Measurements from ENCODE around the gene SMAGP. TPM values are rescaled to one million over a fixed set of nuclear protein-coding genes. Genes with fewer than 3 reads are reported as not detected.

Gene SMAGP
- total RNA-seq, 2 donors from 2014 or later: 0.41 to 1.5 TPM

Other genes starting within 250 kb of the SMAGP start
- 10 to 100 TPM; 34.4 to 38.4 TPM for gene SLC11A2, start 244.0 kb downstream of the SMAGP start, total RNA-seq
- gene LETMD1, start 222.1 kb downstream of the SMAGP start, total RNA-seq: 100 to 1,000 TPM in 1 of 2 donors, 10 to 100 TPM in 1; 91.0 to 124 TPM
- 10 to 100 TPM; 12.0 to 15.0 TPM for gene CSRNP2, start 186.8 kb downstream of the SMAGP start, total RNA-seq
- gene TFCP2, start 97.3 kb downstream of the SMAGP start, total RNA-seq: 10 to 100 TPM; 29.7 to 32.3 TPM
- 10 to 100 TPM in 1 of 2 donors, 1 to 10 TPM in 1; 7.3 to 14.9 TPM for gene POU6F1, start 52.4 kb downstream of the SMAGP start, total RNA-seq
- 100 to 1,000 TPM; 106 to 142 TPM for gene DAZAP2, start 31.6 kb downstream of the SMAGP start, total RNA-seq
- gene BIN2, start 53.8 kb upstream of the SMAGP start, total RNA-seq: 10 to 100 TPM; 33.8 to 46.3 TPM
- not detected for gene CELA1, start 76.3 kb upstream of the SMAGP start, total RNA-seq
- gene GALNT6, start 121.0 kb upstream of the SMAGP start, total RNA-seq: 1 to 10 TPM; 2.5 to 8.8 TPM
- 10 to 100 TPM in 1 of 2 donors, 1 to 10 TPM in 1; 2.4 to 14.4 TPM for gene SLC4A8, start 154.4 kb upstream of the SMAGP start, total RNA-seq